ENCODE data around the gene ADIPOR2. TPM values are rescaled to one million over a fixed set of nuclear protein-coding genes. Genes with fewer than 3 reads are reported as not detected.
"Not testable (repeated sequence)": the region's sequence is repeated elsewhere in the genome, so short reads cannot be mapped to it uniquely, and the experiment has no call there.

Gene ADIPOR2
- total and polyA plus RNA-seq, 2 of the 4 experiments (the other 2 are of a cell fraction): 20.0 to 24.9 TPM

GRCh38 chr12:1715459-1715858 lies 24.6 kb downstream of the ADIPOR2 start:
- H3K9me3 ChIP-seq (ENCODE audit: control insufficient read depth, insufficient read depth, low read length); BruUV-seq (replicated peaks); H4K5ac ChIP-seq (ENCODE audit: low read depth, low read length); H3K56ac ChIP-seq (ENCODE audit: extremely low read depth, insufficient read depth, low read length); H3K23ac ChIP-seq (ENCODE audit: low read depth, low read length); H3K27ac ChIP-seq (ENCODE audit: insufficient read depth, low read length); H3K18ac ChIP-seq (ENCODE audit: low read depth, low read length); H3K4me1 ChIP-seq (ENCODE audit: control insufficient read depth, insufficient read depth, low read length); H3K4me2 ChIP-seq (ENCODE audit: low read depth, low read length); H4K8ac ChIP-seq (ENCODE audit: low read depth in 2 of 2, low read length in 2 of 2); H3K27me3 ChIP-seq (ENCODE audit: control insufficient read depth, insufficient read depth, low read length); POLR2A ChIA-PET (ENCODE audit: unreplicated experiment); H2BK15ac ChIP-seq (ENCODE audit: low read depth, low read length); H2AK9ac ChIP-seq (replicated peaks; ENCODE audit: low read depth, low read length, poor library complexity); H2BK20ac ChIP-seq (ENCODE audit: low read depth, low read length); H3K14ac ChIP-seq (replicated peaks; ENCODE audit: low read depth, low read length); H2AK5ac ChIP-seq (ENCODE audit: low read depth, low read length); ATAC-seq (ENCODE audit: low read depth); H2AFZ ChIP-seq (replicated peaks; ENCODE audit: low read length, poor library complexity); H3K4ac ChIP-seq (ENCODE audit: low read depth, low read length); H3K9me1 ChIP-seq (ENCODE audit: insufficient read depth, low read length); H3K4me3 ChIP-seq (ENCODE audit: insufficient read depth, low read depth, low read length); intact Hi-C loops (cut with micrococcal nuclease); H3K36me3 ChIP-seq (ENCODE audit: control insufficient read depth, insufficient read depth, low read length); dilution Hi-C loops (cut with HindIII; ENCODE audit: low sequenced_read_pairs, unreplicated experiment); H2BK5ac ChIP-seq (ENCODE audit: low read depth, low read length, poor library complexity, severe bottlenecking); H4K91ac ChIP-seq (ENCODE audit: insufficient read depth, low read depth, low read length); DNase-seq; H2BK120ac ChIP-seq (ENCODE audit: low read depth, low read length); CTCF ChIA-PET; H3K9ac ChIP-seq (ENCODE audit: low read depth, low read length); in situ Hi-C loops (cut with MboI; ENCODE audit: low sequenced_read_pairs): not testable (repeated sequence)
- peaks cover 29% of the 10 kb centered on the region for H4K20me1 ChIP-seq (ENCODE audit: insufficient read depth, low read length)
- 90% methylated on average over 2 of the region's 8 CpGs; no CpG with 5 or more reads in 1 of the 2 experiments for WGBS, 2 experiments (ENCODE audit: extremely low coverage in 2 of 2, insufficient read length in 1 of 2)
- H3K79me1 ChIP-seq (ENCODE audit: low read depth in 1 of 2, low read length in 2 of 2): peaks cover 20 to 54% of the 10 kb centered on the region in 2 experiments
